ENCODE data around the gene MUC2.

MUC2 gene

GRCh38 chr11:1074244-1075221 lies at the start of gene MUC2:
Gene MUC2, plus strand, starts transcription at chr11:1074874.
- TF ChIP-seq, protein P1, sequence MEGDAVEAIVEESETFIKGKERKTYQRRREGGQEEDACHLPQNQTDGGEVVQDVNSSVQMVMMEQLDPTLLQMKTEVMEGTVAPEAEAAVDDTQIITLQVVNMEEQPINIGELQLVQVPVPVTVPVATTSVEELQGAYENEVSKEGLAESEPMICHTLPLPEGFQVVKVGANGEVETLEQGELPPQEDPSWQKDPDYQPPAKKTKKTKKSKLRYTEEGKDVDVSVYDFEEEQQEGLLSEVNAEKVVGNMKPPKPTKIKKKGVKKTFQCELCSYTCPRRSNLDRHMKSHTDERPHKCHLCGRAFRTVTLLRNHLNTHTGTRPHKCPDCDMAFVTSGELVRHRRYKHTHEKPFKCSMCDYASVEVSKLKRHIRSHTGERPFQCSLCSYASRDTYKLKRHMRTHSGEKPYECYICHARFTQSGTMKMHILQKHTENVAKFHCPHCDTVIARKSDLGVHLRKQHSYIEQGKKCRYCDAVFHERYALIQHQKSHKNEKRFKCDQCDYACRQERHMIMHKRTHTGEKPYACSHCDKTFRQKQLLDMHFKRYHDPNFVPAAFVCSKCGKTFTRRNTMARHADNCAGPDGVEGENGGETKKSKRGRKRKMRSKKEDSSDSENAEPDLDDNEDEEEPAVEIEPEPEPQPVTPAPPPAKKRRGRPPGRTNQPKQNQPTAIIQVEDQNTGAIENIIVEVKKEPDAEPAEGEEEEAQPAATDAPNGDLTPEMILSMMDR (IDR thresholded peaks at IDR 0.05): no peak

- TF ChIP-seq, protein P1 (IDR thresholded peaks at IDR 0.05): no peak
Observed at GRCh38 chr11:1025410-1026162, 49.1 kb upstream of the MUC2 start.

- TF ChIP-seq, protein P1 (IDR thresholded peaks at IDR 0.05): no peak
Observed at GRCh38 chr11:1026163-1026450, 48.6 kb upstream of the MUC2 start.

DNA sequence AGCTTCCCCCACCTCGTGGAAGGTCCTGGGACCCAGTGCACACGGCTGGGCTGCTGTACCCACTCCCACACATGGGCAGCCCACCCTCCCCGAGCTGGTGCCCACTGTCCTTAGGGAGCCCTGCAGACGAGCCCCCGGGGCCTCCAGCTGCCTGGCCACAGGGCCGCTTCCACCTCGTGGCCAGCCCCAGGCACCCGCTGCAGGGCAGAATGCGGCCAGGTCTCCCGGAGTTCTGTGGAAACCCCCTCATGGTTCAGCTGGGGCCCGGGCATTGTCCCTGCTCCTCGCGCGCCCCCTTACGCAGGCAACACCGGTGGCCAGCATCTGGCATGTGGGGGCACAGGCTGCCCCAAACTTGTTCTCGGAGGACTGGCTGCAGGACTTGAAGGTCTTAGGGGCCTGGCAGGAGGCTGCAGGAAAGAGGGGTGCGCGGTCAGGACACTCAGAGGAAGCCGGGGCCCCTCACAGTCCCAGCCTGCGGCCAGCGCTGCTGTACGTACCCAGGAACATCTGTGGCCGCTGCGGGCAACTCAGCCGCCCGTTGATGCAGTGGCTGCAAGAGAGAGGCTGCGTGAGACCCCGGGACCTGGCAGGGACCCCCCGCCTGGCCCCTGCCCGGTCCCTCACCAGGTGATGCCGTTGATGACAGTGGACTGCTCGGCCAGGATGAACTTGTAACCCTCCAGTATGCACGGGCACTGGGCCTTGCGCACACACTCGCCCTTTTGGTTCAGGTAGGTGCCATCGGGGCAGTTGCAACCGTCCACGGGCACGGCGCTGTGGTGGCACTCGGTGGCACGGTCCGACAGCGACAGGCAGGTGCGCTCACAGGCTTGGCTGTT lies 47.8 kb upstream of the MUC2 start:
- TF ChIP-seq, protein P1 (IDR thresholded peaks at IDR 0.05): no peak

- TF ChIP-seq, protein P1 (IDR thresholded peaks at IDR 0.05): no peak
Observed at GRCh38 chr11:1027483-1028290, 47.0 kb upstream of the MUC2 start.

GRCh38 chr11:1028291-1028540 lies 46.5 kb upstream of the MUC2 start:
- TF ChIP-seq, protein P1 (IDR thresholded peaks at IDR 0.05): no peak

GRCh38 chr11:1028616-1029015 lies 46.1 kb upstream of the MUC2 start:
- TF ChIP-seq, protein P1 (IDR thresholded peaks at IDR 0.05): no peak

All from LNCAP (cell line).